ENCODE measurements around the gene GLTPD2. TPM values are rescaled to one million over a fixed set of nuclear protein-coding genes. Genes with fewer than 3 reads are reported as not detected.
A peak's percentile ranks its signal among the peaks of the same experiment; 100 is the strongest.

Gene GLTPD2
- total RNA-seq, 1 experiment from 2014 or later = not detected

DNA sequence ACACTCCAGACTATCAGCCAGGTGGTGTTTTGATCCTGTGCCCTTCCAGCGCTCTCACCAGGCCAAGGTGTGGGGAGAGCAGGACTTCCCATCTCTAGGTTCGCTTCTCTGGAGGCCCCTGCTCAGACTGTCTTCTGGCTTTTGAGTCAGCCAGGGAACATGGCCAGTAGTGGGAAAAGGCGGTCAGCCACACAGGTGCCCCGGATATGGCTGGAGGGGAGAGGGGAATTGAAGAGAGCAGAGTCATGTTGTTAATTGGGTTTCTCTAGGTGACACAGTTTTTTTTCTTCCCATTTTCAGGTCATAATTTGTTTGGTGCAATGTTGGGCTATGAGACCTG lies 45.9 kb downstream of the GLTPD2 start:
- ATAC-seq = no peak
- intact Hi-C loops (cut with micrococcal nuclease; ENCODE audit: unreplicated experiment) = no loop called here
- Histone ChIP-seq H3K9me3 (ENCODE audit: control insufficient read depth, insufficient read depth, low read depth, low read length) (no peaks in the 10 kb centered on the region), H3K27me3 (ENCODE audit: control insufficient read depth, insufficient read depth, low read length) (no peaks in the 10 kb centered on the region), H3K4me1 (ENCODE audit: control insufficient read depth, insufficient read depth, low read length) (peaks cover 9% of the 10 kb centered on the region), H3K4me3 (ENCODE audit: low read depth in 2 of 2, low read length in 2 of 2) (peak overlapping the region; percentile 73 to 86), H3K36me3 (ENCODE audit: control insufficient read depth, insufficient read depth, low read length) (no peaks in the 10 kb centered on the region), H3K27ac (ENCODE audit: low read length) (peak overlapping the region; percentile 75)
- BruUV-seq (replicated peaks) = no TSS peak
- in situ Hi-C loops (cut with HindIII; ENCODE audit: low pct_unique_long_range_greater_than_20kb, low sequenced_read_pairs) = no loop called here
- TF ChIP-seq SIN3A (IDR thresholded peaks at IDR 0.05; ENCODE audit: borderline replicate concordance, insufficient read depth, low read depth, low read length) (no peak), TCF7L2 (IDR thresholded peaks at IDR 0.05; ENCODE audit: low read depth, low read length) (no peak), POLR2AphosphoS5 (IDR thresholded peaks at IDR 0.05; ENCODE audit: low read depth, low read length) (no peak)
- TF ChIP-seq, protein P1, sequence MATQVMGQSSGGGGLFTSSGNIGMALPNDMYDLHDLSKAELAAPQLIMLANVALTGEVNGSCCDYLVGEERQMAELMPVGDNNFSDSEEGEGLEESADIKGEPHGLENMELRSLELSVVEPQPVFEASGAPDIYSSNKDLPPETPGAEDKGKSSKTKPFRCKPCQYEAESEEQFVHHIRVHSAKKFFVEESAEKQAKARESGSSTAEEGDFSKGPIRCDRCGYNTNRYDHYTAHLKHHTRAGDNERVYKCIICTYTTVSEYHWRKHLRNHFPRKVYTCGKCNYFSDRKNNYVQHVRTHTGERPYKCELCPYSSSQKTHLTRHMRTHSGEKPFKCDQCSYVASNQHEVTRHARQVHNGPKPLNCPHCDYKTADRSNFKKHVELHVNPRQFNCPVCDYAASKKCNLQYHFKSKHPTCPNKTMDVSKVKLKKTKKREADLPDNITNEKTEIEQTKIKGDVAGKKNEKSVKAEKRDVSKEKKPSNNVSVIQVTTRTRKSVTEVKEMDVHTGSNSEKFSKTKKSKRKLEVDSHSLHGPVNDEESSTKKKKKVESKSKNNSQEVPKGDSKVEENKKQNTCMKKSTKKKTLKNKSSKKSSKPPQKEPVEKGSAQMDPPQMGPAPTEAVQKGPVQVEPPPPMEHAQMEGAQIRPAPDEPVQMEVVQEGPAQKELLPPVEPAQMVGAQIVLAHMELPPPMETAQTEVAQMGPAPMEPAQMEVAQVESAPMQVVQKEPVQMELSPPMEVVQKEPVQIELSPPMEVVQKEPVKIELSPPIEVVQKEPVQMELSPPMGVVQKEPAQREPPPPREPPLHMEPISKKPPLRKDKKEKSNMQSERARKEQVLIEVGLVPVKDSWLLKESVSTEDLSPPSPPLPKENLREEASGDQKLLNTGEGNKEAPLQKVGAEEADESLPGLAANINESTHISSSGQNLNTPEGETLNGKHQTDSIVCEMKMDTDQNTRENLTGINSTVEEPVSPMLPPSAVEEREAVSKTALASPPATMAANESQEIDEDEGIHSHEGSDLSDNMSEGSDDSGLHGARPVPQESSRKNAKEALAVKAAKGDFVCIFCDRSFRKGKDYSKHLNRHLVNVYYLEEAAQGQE (IDR thresholded peaks at IDR 0.05; ENCODE audit: insufficient read depth in 1 of 2, low read depth in 2 of 2, low read length in 1 of 2) = no peak
- TF ChIP-seq, protein P2, sequence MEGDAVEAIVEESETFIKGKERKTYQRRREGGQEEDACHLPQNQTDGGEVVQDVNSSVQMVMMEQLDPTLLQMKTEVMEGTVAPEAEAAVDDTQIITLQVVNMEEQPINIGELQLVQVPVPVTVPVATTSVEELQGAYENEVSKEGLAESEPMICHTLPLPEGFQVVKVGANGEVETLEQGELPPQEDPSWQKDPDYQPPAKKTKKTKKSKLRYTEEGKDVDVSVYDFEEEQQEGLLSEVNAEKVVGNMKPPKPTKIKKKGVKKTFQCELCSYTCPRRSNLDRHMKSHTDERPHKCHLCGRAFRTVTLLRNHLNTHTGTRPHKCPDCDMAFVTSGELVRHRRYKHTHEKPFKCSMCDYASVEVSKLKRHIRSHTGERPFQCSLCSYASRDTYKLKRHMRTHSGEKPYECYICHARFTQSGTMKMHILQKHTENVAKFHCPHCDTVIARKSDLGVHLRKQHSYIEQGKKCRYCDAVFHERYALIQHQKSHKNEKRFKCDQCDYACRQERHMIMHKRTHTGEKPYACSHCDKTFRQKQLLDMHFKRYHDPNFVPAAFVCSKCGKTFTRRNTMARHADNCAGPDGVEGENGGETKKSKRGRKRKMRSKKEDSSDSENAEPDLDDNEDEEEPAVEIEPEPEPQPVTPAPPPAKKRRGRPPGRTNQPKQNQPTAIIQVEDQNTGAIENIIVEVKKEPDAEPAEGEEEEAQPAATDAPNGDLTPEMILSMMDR (IDR thresholded peaks at IDR 0.05) = no peak
- DNase-seq (ENCODE audit: low read depth, low spot score) = no peak
- ChIA-PET CTCF (no interaction called here), POLR2A (no interaction called here)

DNA sequence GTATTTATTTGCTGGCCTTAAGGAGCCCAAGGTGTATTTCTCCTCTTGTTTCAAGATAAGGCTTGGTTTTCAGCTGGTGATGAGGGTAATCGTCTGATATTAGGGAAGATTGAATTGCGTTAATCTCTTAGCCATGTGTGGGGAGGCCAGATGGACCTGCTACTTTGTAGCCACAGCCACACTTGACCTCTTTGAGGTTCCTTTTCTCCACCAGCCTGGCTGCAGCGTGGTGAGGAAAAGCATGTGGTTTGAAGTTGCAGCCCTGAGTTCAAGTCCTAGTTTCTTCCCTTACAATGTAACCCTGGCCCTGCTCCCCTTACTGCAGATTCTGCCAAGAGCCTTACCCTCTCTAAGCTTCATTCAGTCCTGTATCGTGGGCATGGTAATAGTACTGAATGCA lies 47.5 kb downstream of the GLTPD2 start:
- Histone ChIP-seq H3K27me3 (ENCODE audit: control insufficient read depth, insufficient read depth, low read length) (no peaks in the 10 kb centered on the region), H3K9me3 (ENCODE audit: control insufficient read depth, insufficient read depth, low read depth, low read length) (no peaks in the 10 kb centered on the region), H3K4me3 (ENCODE audit: low read depth in 2 of 2, low read length in 2 of 2) (no peak overlapping the region), H3K36me3 (ENCODE audit: control insufficient read depth, insufficient read depth, low read length) (no peaks in the 10 kb centered on the region), H3K4me1 (ENCODE audit: control insufficient read depth, insufficient read depth, low read length) (peaks cover 15% of the 10 kb centered on the region), H3K27ac (ENCODE audit: low read length) (no peak overlapping the region)
- POLR2A ChIA-PET = no interaction called here
- in situ Hi-C loops (cut with HindIII; ENCODE audit: low pct_unique_long_range_greater_than_20kb, low sequenced_read_pairs) (no loop called here), intact Hi-C loops (cut with micrococcal nuclease; ENCODE audit: unreplicated experiment) (no loop called here)
- CTCF ChIA-PET = no interaction called here
- no peak for ATAC-seq
- TF ChIP-seq TCF7L2 (IDR thresholded peaks at IDR 0.05; ENCODE audit: low read depth, low read length) = no peak
- TF ChIP-seq, protein P1 (IDR thresholded peaks at IDR 0.05; ENCODE audit: insufficient read depth in 1 of 2, low read depth in 2 of 2, low read length in 1 of 2) = no peak
- no peak for TF ChIP-seq SIN3A (IDR thresholded peaks at IDR 0.05; ENCODE audit: borderline replicate concordance, insufficient read depth, low read depth, low read length)
- TF ChIP-seq, protein P2 (IDR thresholded peaks at IDR 0.05) = no peak
- TF ChIP-seq POLR2AphosphoS5 (IDR thresholded peaks at IDR 0.05; ENCODE audit: low read depth, low read length) = no peak
- no peak for DNase-seq (ENCODE audit: low read depth, low spot score)
- BruUV-seq (replicated peaks) = no TSS peak

Data from Panc1 (cell line).